Measurements from ENCODE around the gene KCNT1.

Gene KCNT1

DNA sequence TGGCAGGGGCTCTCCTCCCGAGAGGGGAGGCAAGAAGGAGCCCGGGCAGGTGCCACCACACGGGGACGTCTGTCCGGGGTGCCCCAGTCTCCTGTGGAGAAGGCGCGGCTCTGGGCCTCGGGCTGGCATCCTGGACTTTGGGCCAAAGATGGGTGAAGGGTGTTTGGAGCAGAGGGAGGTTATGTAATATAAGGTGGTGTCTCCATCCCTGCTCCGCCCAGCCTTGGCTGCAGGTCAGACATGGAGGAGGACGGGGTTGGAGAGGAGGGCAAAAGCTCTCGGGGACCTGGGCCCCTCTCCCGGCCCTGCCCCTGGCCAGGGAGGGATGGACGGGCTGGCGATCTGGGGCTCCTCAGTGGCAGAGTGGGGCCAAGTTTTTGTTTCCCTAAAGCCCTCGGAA lies 1.5 kb upstream of the KCNT1 start:
- DNase-seq (ENCODE audit: low read depth): no peak

DNA sequence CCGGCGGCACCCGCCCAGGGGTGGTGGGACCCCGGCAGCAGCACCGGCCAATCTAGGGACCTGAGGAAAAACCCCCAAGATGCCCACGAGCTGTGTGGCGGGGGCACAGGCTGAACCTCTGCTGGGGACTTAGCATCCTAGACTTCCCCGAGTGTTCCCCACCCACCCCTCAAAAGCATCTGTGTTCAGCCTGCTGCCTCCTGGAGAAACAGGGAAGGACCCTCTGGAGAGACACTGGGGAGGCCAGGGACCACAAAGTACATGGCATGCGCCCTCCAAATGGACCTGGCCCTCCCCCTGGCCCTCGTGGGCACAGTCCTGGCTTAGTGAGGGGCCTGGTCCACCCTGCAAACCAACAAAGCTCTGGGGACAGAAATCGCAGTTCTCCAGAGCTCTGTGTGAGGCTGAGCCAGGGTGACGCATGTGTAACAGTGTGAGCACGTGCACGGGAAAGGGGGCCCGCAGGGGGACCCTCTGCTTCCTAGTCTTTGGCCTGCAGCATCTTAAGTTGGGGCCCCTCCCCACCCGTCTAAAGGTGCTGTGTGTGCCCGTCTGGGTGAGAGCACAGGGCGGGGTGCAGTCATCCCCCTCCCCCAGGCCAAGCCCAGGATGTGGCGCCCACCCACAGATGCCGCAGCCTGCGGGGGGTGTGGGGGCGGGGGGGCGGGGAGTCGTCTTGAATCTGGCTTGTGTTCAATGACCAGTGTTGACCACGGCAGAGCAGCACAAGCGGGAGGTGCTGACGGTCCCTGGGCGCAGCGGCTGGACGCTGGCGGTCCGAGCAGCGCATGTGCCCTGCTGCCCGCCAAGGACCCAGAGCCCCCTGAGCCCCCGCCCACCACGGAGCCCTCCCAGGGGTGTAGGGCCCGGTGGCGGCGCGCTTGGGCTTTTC lies 672 bp upstream of the KCNT1 start:
- no peak for DNase-seq (ENCODE audit: low read depth)

DNA sequence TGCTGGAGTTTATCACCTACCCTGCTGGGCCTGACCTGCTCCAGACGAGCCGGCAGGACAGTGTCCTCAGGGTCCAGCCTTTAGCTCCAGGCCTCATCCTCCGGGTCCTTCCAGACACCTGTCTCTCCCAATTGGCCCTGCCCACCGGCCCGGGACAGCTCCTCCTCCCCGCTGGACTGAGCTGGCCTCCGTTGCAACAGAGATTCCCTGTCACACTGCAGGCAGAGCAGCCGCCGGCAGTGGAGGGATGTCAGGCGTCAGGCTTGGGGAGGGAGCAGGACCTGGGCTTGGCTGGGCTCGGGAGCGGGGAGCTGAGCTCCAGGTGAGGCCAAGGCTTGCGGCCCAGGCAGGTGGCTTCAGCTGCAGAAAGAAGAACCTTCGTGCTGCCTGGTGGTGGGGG lies 1.7 kb downstream of the KCNT1 start:
- no peak for DNase-seq (ENCODE audit: low read depth)

DNA sequence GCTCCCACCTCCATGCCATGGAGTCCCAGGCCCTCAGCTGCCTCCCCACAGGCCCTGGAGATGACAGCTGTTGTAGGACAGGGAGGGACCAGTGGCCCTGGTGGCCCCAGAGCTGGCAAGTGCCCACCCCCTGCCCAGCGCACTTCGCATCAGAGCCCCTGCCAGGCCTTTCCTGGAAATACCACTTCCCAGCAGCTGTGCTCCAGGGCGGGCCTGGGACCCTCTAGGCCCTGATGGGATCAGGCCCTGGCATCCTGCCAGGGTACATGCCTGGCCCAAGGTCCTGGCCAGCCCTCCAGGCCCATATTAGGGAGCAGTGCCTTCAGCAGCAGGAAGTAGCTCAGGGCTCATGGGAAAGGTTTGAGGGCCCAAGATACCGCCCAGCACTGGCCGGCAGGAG lies 2.5 kb downstream of the KCNT1 start:
- DNase-seq (ENCODE audit: low read depth): no peak

DNA sequence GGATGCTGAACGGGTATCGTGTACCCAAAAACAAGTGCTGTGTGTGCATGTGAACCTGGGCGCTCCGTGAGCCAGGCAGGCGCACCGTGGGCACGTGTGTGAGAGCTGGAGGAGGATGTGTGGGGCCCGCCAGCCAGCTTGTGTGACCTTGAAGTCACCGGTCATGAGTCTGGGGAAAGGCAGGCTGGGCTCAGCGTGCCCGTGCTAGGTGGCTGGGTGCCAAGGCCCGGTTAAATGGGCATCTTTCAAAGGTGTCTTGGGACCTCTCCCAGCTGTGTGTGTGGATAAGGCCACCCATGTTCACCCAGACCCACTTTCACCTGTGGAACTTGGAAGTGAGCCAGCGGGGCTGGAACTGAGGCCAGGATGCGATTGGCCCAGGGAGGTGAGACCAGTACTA lies 3.4 kb downstream of the KCNT1 start:
- no peak for DNase-seq (ENCODE audit: low read depth)

DNA sequence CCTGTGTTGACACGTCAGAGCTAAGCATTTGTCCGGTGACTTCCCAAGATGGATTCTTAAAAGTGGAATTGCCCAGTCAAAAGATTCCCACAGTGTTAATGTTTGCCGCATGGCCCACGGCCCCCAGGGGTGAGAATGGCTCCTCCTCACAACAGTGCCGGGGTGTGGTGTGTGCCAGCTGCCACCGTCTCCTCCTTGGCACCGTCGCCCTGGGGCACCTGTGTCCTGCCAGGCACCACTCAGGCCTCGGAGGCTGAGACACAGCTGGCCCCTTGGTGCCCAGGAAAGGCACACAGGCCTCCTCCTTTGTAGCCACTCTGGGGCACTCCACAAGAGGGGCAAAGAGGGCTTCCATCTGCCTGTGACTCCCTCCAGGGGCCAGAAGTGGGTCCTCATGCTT lies 4.3 kb downstream of the KCNT1 start:
- no peak for DNase-seq (ENCODE audit: low read depth)

DNA sequence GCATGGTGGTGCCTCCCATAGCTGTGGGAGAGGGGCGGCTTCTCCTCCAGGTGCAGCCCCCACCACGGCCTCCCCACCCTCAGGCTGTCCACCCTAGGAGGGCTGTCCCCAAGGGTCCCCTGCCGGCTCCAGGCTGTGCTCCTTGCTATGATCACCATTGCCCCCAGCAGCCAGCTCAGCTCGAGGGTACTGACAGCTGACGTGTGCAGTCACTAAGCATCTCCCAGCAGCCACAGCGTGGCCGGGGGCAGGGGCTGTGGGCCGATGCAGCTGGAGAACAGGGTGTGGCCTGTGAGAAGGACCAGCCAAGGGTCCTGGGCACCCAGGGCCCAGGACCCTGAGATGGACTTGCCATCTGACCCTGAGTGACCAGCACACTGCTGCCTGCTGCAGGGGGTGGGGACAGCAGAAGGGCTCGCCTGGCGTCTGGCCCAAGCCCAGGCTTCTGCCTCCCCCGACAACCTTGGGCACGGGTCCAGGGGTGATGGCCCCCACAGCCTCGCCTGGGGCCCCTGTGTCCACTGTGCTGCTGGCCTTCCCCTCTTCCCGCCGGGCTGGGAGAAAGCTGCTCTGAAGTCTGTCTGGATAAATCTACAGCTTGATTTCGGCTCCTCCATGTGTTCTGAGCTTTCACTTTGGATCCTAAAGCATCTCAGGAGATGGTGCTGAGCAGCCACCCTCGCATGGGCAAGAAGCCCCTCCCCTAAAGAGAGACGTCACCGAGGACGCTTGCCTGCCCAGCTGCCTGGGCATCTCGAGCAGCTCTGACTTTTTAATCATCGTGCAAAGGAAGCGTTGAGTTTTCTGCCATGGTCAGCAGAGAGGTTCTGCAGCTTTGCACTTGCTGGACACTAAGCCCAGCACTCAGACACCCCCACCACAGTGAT lies 5.5 kb downstream of the KCNT1 start:
- no peak for DNase-seq (ENCODE audit: low read depth)

DNA sequence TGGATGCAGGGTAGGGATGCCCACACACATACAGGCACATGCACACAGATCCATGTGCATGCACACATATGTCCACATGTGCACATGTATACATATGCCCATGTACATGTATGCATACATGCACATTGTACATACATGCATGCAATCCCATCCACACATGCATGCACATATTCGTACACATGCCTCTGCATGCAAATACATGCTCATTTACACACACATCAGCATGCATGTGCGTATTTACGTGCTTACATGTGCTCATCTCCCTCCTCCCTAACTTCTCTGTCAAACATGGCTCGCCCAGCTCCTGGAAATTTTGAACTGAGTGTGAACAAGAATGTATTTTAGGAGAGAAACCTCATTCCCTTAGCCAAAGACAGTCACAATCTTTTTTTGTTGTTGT lies 6.2 kb downstream of the KCNT1 start:
- no peak for DNase-seq (ENCODE audit: low read depth)

DNA sequence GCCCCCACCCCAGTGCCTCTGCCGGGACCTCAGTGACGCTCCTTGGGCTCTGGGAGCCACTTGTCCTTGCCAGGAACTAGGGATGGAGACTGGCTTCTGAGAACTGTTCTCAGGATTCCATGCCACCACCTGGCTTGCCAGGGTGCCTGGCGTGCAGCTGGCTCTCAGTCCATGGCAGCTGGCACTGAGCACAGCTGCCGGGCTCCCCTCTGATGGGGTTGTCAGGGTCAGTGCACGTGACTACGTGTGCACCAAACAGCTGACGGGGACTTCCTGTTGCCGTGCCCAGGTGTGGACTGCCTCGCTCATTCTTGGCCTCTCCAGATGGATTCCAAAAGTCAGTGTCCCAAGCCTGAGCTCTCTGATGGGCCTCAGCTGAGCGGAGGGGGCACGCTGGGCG lies 9.4 kb downstream of the KCNT1 start:
- DNase-seq (ENCODE audit: low read depth): no peak

DNA sequence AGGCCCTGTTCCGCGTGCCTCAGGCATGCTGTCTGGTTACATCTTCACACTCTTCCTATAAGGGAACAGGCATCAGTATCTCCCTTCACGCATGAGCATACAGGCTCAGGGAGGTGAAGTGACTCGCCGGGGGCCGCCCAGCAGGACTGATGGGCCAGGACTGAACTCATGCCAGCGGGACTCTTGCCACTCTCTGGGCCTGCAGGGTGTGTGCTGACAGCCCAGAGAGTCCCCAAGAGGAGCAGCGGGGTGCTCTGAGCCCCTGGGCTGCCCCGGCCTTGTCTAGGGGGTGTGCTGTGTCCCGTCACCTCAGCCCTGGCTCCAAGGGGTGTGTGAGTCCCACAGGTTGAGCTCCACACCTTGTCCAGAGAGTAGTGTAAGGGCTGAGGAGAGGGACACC lies 9.9 kb downstream of the KCNT1 start:
- no peak for DNase-seq (ENCODE audit: low read depth)

DNA sequence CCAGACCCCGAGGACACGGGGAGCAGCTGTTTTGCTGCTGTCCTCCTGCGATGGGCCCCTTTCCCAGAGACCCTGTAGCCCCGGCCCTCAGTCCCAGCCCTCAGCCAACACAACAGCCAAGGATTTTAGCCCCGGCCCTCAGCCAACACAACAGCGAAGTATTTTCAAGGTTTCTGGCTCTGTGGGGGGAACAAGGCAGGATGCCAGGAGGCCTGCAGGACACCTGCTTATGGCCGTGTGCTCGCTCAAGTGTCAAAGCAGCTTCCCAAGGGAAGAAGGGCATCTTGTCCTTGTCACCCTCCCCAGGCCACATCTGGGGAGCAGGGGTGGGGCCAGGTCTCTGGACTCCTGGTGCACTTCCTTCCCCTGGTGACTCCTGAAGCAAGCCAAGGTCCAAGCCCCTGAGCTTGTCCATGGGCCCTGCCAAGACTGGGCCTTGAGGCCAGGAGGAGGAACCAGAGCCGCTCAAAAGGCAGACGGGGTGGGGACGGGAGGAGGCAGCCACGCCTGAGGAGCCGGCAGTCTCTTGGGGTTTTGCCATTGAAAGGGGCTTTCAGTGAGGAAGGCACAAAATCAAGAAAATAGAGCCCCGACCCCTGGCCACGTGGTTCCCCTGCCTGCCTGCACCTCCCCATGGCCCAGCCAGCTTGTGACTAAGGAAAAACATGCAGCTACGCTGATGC lies 10.8 kb downstream of the KCNT1 start:
- DNase-seq (ENCODE audit: low read depth): no peak

DNA sequence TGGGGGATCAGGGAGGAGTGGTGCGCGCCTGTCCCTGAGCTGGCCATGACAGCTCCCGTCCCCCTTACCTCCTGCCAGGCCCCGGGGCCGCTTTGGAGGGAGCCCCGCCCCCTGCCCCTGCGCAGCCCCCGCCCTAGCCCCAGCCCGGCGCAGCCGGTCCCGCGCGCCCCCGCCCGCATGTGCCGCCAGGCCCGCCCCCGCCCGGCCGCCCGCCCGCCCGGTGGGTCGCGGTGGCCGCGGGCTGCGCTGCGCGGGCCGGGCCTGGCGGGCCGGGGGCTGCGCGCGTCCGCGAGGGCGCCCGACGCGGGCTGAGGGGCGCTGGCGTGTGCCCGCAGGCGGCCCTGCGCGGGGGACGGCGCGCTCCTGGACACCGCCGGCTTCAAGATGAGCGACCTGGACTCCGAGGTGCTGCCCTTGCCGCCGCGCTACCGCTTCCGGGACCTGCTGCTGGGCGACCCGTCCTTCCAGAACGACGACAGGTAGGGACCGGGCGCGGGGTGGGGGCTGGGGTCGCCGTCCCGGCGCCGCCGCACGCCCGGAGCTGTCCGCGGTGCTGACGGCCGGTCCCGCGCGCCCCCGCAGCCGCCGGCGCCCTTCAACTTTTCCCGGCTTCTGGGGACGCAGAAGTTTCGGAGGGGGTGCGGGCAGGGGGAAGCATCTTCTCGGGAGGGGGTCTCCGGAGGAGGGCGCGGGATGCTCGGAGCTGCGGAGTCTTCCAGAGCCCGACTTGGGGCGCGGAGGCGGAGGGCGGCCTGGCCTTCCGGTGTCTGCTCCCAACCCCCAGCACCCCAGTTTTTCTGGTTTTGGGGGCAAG lies 12.5 kb downstream of the KCNT1 start:
- DNase-seq (ENCODE audit: low read depth): no peak

DNA sequence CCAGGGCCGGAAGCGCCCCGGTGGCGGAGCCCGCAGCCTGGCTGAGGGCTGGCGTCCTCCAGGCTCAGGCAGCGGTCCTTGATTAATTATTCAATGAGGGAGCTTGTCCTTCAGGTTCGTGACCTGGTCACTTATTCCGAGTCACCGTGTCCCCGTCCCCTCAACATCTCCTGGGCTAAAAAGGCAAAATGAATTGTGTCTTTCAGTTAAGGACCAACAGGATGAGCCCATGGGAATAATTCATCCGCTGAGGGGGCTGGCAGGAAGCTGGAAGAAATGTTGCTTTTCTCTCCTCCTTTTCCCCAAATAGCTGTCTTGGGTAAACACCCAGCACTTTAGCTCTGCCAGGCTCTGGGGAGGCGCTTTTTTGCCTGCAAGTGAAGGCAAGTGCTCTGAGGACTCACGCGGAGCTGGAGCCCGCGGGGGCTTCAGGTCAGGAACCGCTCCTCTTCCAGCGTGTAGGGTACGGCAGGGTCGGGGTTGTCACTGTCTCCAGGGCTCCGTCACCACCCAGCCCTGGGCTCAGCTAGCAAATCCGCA lies 13.1 kb downstream of the KCNT1 start:
- no peak for DNase-seq (ENCODE audit: low read depth)

DNA sequence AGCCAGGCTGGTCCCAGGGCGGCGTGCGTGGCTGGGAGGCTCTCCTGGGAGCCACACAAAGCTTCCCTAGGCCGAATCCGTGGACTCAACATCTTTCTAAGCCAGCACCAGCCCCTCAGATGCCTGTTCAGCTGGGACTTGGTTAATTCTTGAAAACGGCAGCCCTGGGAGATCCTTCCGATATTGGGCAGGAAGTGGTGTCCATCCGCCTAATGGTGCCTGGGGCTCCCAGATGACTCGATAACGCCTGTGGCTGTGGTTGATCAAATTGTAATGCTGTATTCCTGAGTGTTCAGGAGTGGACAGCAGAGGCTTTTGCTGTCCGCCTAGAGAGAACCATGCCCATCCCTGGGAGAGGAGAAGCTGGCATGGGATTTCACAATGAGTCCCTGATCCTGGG lies 14.1 kb downstream of the KCNT1 start:
- DNase-seq (ENCODE audit: low read depth): no peak

DNA sequence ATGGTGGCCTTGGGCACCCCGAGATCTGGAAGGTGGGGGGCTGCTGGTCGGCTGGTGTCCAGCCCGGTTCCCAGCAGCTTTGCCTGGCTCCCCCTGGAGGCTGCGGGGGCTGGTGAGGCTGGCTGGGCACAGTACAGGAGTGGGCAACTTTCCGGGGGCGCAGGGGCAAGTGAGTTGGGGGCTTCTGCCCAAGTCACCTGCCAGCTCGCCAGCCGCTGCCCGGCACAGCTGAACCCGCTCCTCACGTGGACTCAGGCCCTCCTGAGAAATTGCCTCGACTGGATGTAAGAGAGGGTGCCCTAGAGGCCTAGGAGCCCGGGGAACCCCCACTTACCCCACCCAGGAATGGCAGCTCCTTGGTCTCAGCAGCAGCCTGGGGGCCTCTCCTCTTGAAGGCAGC lies 15.4 kb downstream of the KCNT1 start:
- no peak for DNase-seq (ENCODE audit: low read depth)

DNA sequence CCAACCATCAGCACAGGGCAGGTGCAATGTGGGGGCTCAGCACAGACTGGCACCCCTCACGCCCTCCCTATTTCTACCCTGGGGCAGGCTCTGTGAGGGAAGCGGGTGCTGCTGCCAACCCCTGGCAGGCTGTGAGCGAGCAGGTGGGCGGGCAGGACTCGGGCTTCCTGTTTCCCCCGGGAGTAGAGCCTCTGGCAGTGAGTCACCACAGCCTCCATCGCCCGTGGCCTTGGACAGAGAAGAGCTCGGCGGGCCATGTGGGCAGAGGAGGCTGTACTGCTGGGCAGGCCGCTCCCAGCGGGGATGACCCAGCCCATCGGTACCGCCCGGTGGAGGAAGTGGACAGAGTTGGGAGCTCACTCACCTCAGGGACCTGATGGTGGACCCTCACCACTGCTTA lies 16.6 kb downstream of the KCNT1 start:
- no peak for DNase-seq (ENCODE audit: low read depth)

DNA sequence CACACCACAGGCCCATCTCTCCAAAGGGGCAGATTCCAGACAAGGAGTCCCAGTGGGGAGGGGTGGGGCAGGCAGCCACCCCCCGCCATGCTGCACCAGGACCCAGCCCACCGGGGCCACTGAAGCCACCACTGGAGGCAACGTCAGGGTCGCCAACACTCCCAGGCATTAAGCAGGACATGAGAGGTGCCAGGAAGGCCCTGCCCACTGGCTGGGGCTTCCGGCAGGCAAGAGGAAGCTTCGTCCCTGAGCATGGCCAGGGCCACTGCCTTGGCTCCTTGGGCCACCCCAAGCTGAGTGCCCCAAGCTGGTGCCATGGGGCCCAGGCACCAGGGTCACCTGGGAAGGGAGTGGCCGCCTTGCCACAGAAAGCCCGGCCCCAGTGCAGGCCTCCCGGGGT lies 17.5 kb downstream of the KCNT1 start:
- DNase-seq (ENCODE audit: low read depth): no peak

DNA sequence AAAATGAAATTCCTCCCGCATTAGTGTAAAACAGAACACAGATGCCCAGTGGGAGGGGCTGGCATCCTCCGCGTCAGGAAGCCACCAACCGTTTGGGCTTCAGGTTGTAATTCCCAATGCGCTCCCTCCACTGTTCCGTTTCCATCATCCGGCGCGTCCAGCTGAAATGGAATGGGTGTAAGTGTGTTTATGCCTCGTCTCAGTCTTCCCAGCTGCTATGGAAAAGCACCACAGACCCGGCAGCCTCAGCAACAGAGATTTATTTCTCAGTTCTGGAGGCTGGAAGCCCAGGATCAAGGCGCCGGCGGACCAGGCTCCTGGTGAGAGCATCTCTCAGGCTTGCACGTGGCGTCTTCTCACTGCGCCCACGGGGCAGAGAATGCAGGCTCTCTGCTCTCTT lies 20.4 kb downstream of the KCNT1 start:
- DNase-seq (ENCODE audit: low read depth): no peak

DNA sequence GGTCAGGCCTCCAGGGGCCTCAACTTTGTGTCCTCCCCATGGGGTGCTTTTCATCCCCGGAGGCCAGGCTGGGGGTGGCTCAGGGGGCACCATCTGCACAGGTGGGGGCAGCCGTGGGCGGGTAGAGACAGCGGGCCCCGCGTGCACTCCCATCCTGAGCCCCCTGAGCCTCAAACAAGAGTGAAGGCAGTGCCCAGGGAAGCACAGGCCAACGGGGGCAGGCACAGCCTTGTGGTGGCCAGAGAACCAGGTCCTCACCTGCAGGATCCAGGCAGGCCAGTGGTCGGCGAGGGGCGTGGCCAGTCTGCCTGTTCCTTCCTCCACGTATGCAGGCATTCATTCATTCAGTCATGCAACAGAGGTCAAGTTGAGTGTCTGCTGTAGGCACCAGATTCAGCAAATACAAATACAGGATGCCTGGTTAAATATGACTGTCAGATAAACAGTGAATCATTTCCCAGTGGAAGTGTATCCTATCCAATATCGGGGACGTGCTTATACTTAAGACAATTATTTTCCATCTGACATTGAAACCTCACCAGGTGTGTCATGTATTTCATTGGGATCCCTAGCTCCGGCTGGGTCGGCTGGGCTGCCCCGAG lies 22.3 kb downstream of the KCNT1 start:
- DNase-seq (ENCODE audit: low read depth): no peak

DNA sequence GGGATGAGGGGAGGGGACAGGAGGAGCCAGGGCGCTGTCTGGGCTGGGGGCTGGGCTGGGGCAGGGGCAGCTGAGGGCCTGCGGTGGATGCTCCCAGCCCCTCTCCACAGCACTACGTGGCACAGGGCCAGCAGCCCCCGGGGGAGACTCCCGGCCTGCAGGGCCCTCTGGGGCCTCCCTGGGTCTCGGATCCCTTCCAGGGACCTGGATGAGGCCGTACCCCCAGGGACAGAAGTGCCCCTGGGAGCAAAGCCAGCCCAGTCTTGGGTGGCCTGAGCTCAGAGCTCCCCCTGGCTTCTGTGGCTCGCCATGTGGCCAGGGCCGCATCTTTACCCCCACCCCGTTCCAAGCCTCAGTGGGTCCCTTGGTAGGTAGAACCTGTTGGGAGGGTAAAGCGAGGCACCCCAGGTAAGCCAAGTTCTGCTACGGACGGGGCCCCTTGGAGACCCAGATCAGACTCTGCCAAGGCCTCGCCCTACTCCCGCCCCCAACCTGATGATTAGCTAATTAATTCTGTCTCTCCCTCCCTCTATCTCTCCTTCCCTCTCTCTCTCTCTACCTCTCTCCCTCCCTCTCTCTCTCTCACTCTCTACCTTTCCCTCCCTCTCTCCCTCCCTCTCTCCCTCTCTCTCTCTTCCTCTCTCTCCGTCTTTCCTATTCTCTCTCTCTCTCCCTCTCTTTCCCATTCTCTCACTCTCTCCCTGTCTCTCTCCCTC lies 24.3 kb downstream of the KCNT1 start:
- DNase-seq (ENCODE audit: low read depth): no peak
